HL-60/S4 treated with phorbol 12-myristate 13-acetate at 8.2 ng/mL for 4 days and 3 days (cell line): ENCODE measurements around the gene PLEKHG5.

Experiments used
- in situ Hi-C: fragments of 300-500 bp; cut with MboI; formaldehyde crosslinking; loops from 2 replicates; pipeline ENCODE4 v1.15.0; 2022; ENCODE audit warnings: low sequenced_read_pairs

The PLEKHG5 gene

DNA sequence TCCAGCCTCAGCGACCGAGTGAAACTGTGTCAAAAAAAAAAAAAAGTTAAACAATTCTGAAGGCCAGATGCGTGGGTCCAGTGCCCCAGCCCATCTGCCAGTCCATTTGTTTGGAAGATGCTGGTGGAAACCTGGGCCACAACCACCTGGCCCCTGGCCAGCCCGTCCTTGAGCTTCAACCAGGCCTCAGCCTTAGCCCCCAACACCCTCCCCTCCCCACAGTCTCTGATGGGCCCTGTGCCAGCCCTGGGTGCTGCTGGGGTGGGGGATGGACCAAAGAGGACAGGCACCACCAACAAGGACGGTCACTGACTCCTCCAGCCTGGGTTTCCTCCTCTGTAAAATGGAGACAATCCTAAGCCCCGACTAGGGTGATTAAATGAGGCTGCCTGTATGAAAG lies 19.6 kb upstream of the PLEKHG5 start:
- in situ Hi-C loops: no loop called here

DNA sequence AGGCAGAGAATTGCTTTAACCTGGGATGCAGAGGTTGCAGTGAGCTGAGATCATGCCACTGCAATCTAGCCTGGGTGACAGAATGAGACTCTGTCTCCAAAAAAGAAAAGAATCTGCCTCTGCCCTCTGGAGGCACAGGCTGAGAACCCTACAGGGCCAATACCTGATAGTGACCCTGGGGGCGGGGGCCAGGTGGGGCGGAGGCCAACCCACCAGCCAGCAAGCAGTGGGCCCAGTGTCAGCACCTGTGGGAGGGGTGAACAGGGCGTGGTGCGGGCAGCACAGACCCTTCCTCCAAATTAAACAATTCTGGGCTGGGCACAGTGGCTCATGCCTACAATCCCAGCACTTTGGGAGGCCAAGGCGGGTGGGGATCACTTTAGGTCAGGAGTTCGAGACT lies 19.0 kb upstream of the PLEKHG5 start:
- in situ Hi-C loops: no loop called here

DNA sequence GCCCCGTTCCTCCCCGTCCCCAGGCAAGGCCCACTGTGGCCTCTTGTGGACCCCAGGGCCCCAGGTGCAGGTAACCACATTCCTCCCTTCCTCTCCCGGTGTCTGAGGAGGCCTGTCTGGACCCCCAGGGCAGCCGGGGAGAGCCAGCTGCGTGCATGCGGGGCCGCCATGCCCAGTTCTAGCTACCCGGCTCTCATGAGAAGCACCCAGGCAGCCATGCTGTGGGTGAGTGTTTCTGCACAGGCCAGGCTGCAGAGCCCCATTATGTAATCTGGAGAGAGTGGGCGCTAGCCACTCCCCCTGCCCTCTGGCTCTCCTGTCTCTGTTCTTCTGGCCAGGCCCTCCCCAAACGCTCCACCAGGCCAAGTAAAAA lies 18.4 kb upstream of the PLEKHG5 start:
- in situ Hi-C loops: no loop called here

DNA sequence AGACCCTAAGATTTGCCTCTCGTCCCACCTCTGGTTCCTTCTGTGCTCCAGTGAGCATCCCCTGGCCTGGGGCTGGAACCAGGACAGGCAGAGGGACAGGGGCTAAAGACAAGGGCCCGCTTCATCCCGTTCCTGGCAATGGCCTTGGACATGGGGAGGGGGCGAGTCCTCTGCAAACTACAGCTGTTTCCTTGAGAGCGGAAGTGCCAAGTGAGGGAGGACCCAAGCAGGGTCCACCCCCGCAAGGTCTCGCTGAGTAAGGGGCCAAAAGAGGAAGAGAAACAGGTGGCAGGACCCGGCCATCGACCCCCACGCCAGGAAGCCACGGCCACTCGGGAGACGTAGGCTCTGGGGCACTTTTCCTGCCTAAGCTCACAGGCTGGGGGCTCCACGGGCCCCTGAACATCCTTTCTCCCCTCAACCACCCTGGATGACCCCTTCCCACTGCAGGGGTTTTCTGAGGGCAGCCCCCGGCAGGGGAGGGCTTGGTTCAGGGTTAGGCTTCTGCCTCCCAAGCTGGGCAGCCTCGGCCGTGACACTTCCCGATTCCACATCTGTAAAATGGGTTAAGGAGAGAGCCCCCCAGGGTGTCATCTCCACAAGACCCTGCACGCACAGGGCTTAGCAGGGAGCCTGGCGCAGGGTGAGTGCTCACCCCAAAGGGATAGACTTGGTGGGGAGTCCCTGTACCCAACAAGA lies 17.9 kb upstream of the PLEKHG5 start:
- in situ Hi-C loops: no loop called here

DNA sequence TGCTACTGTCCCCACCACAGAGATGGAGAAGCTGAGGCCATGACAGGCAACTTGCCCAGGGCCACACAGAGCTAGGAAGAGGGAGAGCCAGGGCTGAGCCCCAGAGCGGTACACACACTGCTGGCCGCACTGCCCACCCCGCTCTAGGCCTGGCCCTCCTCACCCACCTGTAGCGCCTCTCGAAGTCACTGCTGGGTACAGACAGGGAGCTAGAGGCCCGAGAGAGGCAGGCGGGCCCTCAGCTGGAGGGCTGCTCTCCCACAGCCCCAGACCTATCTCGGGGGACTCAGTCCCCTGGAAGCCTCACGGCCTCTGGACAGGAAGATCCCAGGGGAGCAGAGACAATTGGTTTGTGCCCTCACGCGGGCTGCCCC lies 17.3 kb upstream of the PLEKHG5 start:
- in situ Hi-C loops: no loop called here

DNA sequence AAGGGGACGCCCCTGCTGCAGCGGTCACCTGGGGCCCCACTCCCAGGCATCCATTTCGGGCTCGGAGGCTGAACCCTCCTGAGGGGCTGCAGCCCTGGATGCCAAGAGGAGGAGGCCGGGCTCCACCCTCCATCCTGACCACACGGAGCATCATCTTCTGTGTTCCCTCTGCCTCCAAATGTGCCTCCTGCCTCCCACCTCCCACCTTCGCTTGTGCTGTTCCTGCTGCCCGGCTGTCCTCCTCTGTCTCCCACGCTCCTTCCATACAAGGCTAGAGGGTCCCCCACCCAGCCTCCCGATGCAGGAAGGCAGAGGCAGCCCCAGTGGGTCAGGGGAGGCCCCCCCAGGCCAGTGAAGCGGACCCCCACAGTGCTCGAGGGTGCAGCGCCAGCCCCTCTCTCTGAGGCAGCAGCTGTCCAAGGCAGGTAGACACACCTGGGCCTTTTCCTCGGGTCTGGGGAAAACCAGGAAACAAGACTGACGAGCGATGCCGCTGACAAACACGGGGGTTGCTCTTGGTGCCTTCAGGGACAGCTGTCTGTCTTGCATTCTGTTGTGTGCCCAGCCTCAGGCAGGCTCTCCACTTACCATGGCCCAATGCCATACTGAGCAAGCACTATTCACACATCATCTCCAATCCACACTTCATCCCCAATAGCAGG lies 16.8 kb upstream of the PLEKHG5 start:
- in situ Hi-C loops: no loop called here

DNA sequence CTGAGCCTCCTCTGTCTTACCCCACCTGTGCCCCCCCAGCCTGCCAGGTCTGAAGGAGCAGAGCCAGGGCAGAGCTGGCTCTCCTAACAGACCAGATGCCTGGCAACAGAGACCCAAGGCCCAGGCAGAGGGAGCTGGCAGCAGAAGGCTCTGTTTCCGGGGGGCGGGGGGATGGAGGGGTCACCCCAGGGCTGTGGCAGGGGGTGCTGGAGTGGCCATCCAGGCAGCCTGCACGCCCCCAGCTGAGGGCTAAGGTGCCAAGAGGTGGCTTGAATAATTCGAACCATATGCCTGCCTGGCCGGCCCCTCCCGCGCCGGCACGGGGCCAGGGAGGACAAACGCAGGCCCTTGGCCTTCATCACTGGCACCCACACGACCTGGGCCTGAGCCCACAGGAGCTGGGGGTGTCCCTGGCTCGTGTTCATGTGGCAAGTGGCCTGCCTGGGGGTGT lies 16.0 kb upstream of the PLEKHG5 start:
- in situ Hi-C loops: no loop called here

DNA sequence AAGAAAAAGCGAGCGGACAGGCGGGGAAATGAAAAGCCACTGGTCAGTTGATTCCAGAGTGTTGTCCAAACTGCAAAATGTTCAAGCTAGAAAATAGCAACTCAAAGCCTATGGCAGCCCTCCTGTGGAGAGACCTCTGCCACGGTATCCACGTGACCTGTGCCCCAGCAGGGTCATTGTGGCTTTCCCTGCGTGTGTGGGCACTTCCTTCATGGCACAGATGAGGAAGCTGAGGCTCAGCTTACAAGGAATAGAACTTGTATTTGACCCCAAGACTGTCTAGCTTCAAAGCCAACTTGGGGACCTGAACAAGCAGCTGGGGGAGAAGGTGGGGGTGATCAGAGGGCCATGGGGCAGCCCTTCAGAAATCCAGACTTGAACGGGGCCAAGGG lies 15.6 kb upstream of the PLEKHG5 start:
- in situ Hi-C loops: no loop called here

DNA sequence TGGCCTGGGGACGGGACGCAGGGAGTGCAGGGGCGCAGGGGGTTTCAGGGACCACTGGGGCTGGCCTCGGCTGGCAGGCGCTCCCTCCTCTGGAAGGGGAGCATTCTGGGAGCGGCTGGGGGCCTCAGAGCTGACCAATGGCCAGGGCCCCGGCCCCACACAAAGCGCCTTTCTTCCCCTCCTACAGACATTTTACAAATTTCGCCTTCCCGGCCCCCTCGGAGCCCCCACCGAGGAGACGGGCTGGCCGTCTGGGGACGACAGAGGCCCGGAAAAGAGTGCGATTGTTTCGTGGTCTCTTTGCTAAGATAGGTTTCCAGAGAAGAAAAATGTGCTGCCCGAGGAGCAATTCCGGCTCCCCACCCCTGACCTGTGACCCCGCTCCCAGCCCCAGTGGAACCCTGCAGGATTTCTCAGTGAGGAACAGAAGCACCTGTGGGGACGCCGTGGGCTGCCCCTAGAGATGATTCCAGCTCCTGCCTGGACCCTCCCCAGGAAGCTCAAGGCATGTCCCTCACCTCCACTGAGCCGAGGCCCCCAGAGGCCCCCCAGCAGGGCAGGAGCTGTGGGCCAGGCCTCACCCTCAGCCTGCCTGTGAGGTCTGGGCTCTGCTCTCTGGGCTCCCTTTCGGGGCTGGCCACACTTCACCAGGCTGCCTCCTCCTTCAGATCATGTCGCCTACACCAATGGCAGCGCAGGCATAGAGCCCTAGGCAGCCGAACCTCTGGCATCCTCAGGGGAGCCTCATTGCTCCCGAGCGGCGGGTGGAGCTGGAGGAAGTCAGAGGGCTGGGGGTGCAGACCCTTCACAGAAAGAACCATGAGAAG lies 15.0 kb upstream of the PLEKHG5 start:
- in situ Hi-C loops: no loop called here

DNA sequence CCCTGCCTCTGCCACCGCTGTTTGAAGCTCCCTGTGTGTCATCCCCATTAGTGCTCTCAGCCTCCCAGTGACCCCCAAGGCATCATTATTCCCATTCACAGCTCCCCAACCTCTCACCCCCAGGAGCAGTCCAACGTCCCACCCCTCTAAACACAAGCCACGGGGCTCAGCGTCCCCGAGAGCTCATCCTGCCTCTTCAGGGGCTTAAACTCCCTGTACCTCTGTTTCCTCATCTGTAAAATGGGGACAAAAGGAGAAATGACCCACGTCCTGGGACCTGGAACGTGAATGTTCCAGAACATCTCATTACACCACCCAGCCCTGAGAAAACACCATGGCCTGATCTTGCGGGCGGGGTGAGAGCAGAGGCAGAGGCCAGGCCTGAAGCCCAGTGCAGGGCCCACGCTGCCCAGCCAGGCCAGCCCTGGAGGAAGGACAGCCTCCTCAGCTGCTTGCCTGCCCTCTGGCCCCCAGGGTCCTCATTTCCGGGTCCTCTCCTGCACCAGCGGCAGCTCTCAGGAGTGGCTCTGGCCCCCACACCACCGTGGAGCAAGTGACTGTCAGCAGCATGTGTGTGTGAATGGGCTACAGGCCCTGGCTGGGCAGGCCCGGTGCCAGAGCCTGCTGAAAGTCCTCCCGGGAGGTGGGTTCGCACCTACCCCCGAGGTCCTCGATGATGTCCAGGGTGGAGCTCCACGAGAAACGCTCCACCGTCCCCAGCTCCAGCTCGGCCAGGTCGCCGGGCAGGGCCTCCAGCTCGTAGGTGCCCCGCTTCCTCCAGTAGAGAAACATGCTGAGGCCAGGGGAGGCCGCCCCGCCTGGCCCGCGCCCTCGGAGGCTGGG lies 14.1 kb upstream of the PLEKHG5 start:
- in situ Hi-C loops: no loop called here

DNA sequence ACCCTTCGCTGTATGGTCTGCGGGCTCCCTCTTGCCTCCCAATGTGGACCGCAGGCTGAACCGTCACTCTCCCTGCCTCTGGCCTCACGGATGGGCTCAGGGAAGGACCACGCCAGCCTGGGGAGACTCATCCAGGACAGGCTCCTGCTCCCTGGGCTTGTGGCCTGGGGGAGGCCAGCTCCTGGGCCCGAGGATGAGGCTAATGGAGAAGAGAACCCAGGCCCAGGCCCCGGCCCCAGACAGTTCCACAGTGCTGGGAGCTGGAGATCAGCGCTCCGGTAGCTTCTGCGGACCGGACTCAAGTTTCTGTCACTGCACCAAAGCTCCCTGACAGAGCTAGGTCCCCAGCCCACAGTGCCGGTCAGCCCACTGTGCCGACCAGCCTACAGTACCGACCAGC lies 13.4 kb upstream of the PLEKHG5 start:
- in situ Hi-C loops: no loop called here

DNA sequence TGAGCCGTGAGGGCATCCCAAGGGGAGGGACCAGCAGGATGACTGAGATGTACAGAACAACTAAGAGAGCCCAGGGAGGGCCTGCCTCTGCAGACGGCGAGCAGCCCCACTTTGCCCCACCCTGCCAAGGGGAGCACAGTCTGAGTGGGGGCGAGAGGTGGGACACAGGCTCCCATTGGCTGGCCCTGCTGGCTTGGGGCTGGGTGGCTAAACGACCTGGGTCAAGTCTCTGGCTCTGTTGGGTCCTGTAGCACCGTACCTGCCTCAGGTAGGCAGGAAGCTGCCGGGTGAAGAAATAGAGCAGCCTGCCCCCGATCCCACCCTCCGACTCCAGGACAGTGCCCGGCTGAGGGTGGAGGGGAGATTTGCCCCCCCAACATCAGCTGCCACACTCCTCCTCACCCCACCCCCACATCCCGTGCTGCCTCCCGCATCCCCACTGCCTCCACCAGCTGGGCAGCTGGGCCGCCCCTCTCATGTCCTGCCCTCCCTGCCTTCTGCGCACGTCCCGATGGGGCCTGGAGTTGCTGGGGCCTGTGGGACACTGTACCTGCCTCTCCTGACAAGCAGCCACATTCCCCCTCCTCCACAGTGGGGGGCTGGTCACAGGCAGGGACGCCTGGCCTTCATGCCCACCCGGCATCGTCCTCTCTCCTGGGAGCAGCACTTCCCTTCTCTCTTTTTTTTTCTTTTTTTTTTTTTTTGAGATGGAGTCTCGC lies 12.6 kb upstream of the PLEKHG5 start:
- in situ Hi-C loops: no loop called here

DNA sequence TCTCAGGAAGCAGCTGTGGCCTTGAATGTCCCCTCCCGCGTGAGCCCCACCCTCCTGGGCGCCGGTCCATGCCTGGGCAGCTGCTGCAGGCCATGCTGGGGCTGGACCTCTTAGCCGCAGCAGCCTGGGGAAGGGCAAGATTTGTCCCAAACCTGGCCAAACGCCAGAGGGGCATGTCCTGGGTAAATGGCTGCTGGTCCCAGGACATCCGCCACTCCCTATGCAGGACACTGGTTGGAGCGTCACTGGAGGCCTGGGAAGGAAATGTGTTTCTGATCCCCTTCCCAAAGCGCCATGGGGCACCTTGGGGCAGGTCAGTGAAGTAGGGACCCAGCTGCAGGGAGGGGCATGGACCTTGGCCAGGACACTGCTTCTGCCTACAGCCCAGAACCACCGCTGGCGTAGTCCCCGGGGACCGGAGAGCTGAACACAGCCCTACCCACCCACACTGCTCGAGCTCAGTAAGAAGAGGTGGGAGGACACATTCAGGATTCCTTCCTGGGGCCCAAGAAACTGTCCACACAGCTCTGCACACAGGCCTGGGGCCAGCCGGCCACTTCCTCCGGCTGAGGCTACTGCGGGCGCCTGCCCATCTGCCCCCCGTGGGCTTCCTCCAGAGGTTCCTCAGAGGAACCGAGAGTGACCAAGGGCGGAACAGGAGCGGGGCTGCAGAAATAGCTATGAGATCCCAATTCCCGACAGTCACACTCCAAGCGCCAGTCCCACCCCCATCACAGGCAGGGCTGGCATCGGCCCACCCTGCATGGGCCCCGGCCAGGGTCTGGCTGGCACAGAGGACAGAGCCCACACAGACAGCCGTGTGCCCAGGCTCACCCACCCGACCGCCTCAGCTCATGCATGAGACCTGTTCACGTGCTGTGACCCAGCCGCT lies 10.8 kb upstream of the PLEKHG5 start:
- in situ Hi-C loops: no loop called here

DNA sequence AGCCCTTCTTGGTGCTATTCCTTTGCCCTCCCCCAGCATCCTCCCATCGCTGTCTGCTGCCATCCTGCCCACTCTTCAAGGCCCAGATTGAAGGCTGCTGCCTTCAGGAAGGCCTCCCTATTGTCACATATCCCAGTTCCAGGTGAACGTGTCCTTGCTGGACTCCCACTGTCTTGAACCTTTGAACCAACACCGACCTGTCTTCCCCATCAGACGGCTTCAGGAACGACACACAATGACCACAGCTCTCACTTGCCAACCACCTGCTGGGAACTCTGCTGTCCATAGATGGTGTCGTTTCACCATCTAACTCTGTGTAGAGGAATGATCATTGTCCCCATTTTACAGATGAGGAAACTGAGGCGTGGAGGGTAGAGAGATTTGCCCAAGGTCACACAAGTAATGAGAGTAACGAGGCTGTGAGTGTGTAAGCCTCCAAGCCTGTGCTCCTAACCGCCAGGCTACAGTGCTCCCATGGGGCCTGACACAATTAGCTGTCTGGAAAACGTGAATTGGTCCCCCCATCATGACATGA lies 9.9 kb upstream of the PLEKHG5 start:
- in situ Hi-C loops: no loop called here

DNA sequence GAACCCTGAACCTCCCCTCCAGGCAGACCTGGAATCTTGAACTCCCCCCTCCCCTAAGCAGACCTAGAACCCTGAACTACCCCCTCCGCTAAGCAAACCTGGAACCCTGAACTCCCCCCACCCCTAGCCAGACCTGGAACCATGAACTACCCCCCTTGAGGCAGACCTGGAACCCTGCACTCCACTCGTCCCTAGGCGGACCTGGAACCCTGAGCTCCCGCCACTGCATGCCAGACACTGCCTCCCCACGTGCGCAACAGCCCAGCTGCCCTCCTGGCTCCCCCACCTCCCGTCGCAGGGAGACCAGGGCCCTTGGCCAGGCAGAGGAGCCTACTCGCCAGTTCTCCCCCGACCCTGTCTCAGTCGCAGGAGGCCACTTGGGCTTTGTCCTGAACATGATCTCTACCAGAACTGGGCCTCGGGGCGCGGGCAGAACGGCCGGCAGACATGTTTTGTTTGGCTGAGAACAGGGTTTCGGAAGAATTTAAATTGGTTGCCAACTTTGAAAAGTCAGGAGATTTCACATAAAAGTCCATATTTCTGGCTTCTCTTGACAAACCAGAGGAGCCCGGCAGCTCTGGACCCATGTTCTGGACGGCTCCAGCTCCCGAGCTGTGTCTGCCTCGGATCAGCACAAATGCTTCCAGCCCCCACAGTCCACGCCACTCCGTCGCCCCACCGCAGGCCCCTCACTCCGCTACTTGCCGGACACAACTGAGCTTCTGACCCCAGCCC lies 9.2 kb upstream of the PLEKHG5 start:
- in situ Hi-C loops: no loop called here

DNA sequence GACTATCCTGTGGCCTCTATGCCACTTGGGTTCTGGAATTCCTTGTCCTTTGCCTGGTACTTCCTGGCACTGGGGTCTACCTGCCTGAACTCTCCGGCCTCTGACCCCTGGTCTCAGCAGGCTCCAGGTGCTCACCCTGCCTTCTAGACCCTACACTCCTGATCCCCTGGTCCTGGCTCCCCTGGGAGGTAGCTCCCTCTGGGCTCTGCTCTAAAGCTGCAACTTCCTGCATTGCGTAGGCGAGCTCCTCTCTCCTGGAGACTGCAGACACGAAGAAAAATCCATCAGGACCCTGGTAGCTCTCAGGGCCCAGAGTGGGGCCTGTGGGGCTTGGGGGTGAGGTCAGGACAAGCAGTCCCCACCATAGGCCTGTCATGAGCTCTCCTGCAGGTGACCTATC lies 7.8 kb upstream of the PLEKHG5 start:
- in situ Hi-C loops: no loop called here

DNA sequence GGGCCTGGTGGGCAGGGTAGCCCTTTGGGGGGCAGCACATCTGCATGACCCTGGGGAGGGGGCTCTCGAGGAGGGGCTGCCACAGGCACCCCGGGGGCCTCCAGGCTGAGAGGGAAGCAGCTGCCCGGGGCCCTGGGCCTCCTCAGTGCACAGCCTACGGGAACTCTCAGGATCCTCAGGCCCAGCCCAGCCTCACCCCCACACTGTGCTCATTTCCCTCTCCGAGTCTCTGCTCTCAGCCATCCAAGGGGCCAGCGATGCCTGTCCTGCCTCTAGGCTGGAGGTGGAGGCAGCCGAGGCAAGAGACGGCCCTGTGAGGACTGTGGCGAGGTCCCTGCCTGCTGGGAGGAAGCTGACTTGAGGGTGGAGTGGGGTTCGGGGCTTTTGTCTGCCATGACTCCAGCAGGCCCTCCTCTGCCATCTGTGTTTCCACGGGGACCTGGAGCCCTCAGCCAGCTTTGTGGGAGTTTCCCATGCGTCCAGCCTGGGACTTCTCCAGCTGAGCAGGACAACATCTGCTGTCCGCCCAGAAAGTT lies 7.2 kb upstream of the PLEKHG5 start:
- in situ Hi-C loops: no loop called here

DNA sequence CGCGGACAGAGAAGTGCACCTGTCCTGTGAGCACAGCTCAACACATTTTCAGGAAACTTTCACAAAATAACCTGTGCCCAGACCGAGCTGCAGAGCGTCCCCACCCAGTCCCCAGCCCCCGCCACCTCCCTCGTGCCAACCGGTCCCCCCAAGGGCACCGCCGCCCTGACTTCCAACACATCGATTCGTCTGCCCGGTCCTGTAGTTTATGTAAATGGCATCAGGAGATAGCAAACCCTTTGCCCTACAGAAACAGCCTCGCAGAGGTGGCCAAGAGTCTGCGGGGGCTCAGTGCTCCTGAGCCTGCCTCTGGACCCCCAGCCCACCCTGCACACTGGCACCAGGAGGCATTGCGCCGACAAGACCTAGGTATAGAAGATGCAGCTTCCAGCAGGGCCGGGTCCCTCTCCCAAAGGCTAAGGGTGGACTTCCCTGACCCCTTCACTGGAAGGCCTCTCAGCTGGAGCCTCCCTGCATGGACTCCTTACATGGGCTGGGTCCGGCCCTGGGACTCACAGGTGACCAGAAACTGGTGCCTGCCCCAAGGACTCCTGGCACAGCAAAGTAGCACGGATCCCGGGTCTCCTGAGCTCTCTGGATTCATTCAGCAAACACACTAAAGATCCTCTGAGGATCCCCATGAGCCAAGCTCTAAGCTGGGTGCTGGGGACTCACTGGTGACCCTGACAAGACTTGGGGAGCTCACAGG lies 6.6 kb upstream of the PLEKHG5 start:
- in situ Hi-C loops: no loop called here
